Progenitor cell of endocrine pancreas (in vitro differentiated cells): ENCODE results near the gene TCOF1. TPM values are rescaled to one million over a fixed set of nuclear protein-coding genes. Genes with fewer than 3 reads are reported as not detected.
A peak's percentile ranks its signal among the peaks of the same experiment; 100 is the strongest.

Experiments used
- DNase-seq: peaks from one replicate; pipeline ENCODE4 v3.0.0; 2021; ENCODE audit warnings: low spot score; ENCODE audit not compliant: unreplicated experiment
- H3K27ac Mint-ChIP-seq: 2 replicates; pipeline ENCODE4 v1.8.0; 2021; ENCODE audit warnings: mild to moderate bottlenecking, moderate library complexity, mixed read lengths
- H3K27me3 Mint-ChIP-seq: 2 replicates; pipeline ENCODE4 v1.8.0; 2021; ENCODE audit warnings: mixed read lengths
- H3K36me3 Mint-ChIP-seq: 2 replicates; pipeline ENCODE4 v1.8.0; 2022; ENCODE audit warnings: mixed read lengths; ENCODE audit not compliant: insufficient read depth
- H3K4me1 Mint-ChIP-seq: 2 replicates; pipeline ENCODE4 v1.8.0; 2021; ENCODE audit warnings: low read depth, mixed read lengths
- H3K4me3 Mint-ChIP-seq: 2 replicates; pipeline ENCODE4 v1.8.0; 2021; ENCODE audit warnings: low read depth, mild to moderate bottlenecking, moderate library complexity, mixed read lengths
- H3K9me3 Mint-ChIP-seq: 2 replicates; pipeline ENCODE4 v1.8.0; 2021; ENCODE audit warnings: low read depth, mixed read lengths
- total RNA-seq: library from RNA; stranded (reverse); gene quantifications from 2 replicates; pipeline ENCODE4 v1.2.1, GENCODE V29; 2021
- TF ChIP-seq, protein P1 (sequence below): fragments of 200-600 bp; sonication (generic); IDR thresholded peaks from one replicate; pipeline ENCODE4 v1.5.0; 2021; ENCODE audit warnings: antibody characterized with exemption, mild to moderate bottlenecking; ENCODE audit not compliant: unreplicated experiment

The TCOF1 gene
- total RNA-seq, 1 donor from 2014 or later = 58.9 TPM

DNA sequence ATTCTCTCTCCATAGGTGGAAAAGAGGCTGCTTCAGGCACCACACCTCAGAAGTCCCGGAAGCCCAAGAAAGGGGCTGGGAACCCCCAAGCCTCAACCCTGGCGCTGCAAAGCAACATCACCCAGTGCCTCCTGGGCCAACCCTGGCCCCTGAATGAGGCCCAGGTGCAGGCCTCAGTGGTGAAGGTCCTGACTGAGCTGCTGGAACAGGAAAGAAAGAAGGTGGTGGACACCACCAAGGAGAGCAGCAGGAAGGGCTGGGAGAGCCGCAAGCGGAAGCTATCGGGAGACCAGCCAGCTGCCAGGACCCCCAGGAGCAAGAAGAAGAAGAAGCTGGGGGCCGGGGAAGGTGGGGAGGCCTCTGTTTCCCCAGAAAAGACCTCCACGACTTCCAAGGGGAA is 38.8 kb downstream of the TCOF1 start:
- Mint-ChIP-seq H3K36me3 (peaks cover 9% of the 10 kb centered on the region), H3K4me3 (no peak overlapping the region), H3K27me3 (no peaks in the 10 kb centered on the region), H3K4me1 (no peaks in the 10 kb centered on the region), H3K27ac (no peak overlapping the region), H3K9me3 (no peaks in the 10 kb centered on the region)
- TF ChIP-seq, protein P1, sequence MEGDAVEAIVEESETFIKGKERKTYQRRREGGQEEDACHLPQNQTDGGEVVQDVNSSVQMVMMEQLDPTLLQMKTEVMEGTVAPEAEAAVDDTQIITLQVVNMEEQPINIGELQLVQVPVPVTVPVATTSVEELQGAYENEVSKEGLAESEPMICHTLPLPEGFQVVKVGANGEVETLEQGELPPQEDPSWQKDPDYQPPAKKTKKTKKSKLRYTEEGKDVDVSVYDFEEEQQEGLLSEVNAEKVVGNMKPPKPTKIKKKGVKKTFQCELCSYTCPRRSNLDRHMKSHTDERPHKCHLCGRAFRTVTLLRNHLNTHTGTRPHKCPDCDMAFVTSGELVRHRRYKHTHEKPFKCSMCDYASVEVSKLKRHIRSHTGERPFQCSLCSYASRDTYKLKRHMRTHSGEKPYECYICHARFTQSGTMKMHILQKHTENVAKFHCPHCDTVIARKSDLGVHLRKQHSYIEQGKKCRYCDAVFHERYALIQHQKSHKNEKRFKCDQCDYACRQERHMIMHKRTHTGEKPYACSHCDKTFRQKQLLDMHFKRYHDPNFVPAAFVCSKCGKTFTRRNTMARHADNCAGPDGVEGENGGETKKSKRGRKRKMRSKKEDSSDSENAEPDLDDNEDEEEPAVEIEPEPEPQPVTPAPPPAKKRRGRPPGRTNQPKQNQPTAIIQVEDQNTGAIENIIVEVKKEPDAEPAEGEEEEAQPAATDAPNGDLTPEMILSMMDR = no peak
- no peak for DNase-seq

DNA sequence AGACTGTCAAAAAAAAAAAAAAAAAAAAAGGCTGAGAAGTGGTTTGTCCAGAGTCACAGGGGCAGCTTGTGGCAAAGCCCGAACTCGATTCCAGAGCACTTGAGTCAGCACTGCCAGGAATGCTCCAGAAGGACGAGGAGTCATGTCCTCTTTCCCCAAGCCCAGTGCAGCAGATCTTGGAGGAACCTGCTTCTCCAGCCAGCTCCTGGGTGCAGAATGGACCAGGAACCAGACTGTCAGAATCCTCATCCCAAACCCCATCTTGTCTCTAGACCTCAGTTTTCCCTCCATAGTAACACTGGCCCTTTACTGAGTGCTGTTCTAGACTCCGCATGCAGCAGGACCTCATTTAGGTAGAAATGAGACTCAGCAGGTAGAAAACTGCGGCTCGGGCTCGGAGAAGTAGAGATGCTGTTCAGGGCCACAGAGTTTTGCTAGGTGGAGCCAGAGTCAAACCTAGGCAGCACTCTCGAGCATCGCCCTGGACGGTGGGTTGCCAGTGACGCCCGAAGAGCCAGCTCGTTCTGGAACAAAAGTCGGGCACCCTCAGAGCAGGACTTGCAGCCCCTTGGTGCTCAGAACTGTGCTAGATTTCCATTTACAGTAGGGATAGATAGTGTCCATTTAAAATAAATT is 39.8 kb downstream of the TCOF1 start:
- TF ChIP-seq, protein P1 = no peak
- DNase-seq = no peak
- peaks cover 9% of the 10 kb centered on the region for H3K36me3 Mint-ChIP-seq
- no peaks in the 10 kb centered on the region for H3K9me3 Mint-ChIP-seq
- H3K27ac Mint-ChIP-seq = no peak overlapping the region
- H3K4me3 Mint-ChIP-seq = no peak overlapping the region
- H3K27me3 Mint-ChIP-seq = no peaks in the 10 kb centered on the region
- no peaks in the 10 kb centered on the region for H3K4me1 Mint-ChIP-seq

DNA sequence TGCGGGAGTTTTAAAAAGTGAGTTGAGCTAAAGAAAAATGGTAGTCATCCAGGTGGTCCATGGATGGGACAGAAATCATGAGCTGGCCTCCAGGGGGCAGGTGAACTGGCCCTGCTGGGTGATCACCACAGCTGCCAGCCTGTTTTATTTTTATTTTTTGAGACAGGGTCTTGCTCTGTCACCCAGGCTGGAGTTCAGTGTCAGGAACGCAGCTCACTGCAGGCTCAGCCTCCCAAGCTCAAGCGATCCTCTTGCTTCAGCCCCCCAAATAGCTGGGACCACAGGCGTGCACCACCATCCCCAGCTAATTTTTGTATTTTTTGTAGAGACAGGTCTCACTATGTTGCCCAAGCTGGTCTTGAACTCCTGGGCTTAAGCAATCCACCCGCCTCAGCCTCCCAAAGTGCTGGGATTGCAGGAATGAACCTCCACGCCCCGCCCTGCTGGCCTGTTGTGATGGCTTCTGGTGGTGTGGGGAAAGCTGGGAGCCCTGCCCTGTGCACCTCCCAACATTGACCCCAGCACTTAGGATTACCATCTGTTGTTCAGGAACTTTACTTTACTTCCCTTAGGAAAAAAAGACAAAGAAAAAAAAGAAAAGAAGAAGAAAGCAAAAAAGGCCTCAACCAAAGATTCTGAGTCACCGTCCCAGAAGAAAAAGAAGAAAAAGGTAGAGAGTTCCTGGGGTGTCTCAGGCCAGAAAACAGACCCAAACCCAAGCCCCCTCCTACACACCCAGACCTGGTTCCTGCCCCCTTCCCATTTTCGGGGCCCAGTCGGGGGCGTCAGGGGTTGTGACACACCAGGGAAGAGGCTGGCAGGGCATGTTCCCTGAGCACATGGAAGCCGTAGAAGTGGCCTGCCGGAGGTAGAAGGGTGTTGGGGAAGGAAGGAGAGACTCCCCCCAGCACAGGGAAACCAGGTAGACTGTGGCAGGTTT is 40.6 kb downstream of the TCOF1 start:
- H3K9me3 Mint-ChIP-seq = no peaks in the 10 kb centered on the region
- H3K27ac Mint-ChIP-seq = no peak overlapping the region
- no peaks in the 10 kb centered on the region for H3K4me1 Mint-ChIP-seq
- peaks cover 13% of the 10 kb centered on the region for H3K36me3 Mint-ChIP-seq
- no peak for DNase-seq
- H3K27me3 Mint-ChIP-seq = no peaks in the 10 kb centered on the region
- no peak overlapping the region for H3K4me3 Mint-ChIP-seq
- TF ChIP-seq, protein P1 = peak; percentile 31

DNA sequence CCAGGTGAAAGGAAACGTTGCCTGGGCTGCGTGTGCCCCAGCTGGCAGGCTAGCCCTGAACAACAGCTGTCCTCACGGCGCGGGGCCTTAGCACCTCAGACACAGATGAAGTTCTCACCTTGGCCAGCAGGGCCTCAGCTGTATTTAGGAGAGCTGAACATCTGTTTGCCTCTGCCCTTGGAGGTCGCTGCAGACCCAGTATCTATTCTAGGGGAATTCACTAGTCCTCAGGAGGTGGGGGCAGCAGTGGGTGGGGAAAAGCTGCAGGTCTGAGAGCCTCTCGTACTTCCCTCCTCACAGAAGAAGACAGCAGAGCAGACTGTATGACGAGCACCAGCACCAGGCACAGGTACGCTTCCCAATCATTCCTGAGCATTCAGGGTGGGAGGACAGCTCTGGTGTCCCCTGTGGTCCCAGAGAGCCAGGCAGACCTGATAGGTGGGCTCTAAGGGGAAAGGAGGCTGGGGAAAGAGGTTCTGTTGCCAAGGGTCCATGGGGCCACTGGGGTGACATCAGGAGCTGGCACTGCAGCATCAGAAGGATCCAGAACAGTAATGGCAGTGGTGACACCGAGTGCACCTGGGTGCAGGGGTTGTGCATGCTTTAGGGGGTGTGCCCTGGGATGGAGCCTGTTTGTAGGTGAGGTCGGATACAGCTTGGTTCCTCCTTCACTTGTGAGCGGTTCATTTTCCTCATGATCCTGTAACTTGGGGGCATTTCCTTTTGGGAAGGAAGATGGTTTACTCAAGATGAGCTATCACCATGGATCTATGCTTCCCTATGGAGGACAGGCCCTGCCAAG is 41.4 kb downstream of the TCOF1 start:
- H3K27ac Mint-ChIP-seq = no peak overlapping the region
- no peak overlapping the region for H3K4me3 Mint-ChIP-seq
- no peaks in the 10 kb centered on the region for H3K27me3 Mint-ChIP-seq
- TF ChIP-seq, protein P1 = peak; percentile 36
- no peaks in the 10 kb centered on the region for H3K4me1 Mint-ChIP-seq
- peaks cover 13% of the 10 kb centered on the region for H3K36me3 Mint-ChIP-seq
- no peaks in the 10 kb centered on the region for H3K9me3 Mint-ChIP-seq
- no peak for DNase-seq
